ENCODE measurements around the gene GLIPR1L1. TPM values are rescaled to one million over a fixed set of nuclear protein-coding genes. Genes with fewer than 3 reads are reported as not detected.
A peak's percentile ranks its signal among the peaks of the same experiment; 100 is the strongest.

Gene GLIPR1L1
- total RNA-seq, 3 donors from 2014 or later (not counting 1 experiment from before 2014, with no cell fraction given): not detected

DNA sequence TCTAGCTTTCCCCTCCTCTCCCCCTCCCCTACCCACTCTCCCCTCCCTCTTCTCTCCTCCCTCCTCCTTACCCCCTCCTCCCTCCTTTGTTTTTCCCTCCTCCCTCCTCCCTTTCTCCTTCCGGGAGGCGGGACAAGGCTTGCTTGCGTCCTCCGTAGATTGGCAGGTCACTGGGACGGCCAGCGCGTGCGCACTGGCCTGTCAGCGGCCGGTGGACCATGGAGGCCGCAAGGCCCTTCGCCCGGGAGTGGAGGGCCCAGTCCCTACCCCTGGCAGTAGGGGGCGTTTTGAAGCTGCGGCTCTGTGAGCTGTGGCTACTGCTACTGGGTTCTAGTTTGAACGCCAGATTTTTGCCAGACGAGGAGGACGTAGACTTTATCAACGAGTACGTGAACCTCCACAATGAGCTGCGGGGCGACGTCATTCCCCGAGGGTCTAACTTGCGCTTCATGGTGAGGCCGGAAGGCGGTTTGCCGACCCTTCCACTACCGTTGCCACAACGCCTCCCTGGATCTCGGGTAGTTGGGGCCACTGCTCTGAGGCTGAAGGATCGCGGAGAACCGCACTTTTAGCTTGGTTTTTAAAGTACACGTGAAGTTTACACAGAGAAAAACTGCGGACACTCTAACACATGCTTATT is 56.5 kb downstream of the GLIPR1L1 start, which contains the start of gene GLIPR1L2:
Gene GLIPR1L2, plus strand, starts transcription at position 191 of the 640 bp plus-strand sequence. Its CDS starts 28 bp downstream, at position 219.
- H3K4me1 Mint-ChIP-seq: peaks cover 43 to 45% of the 10 kb centered on the region in 2 donors
- peak; percentile 79 to 95 for DNase-seq
- no peaks in the 10 kb centered on the region for H3K9me3 ChIP-seq (ENCODE audit: control insufficient read depth, insufficient read depth, low read length)
- no peaks in the 10 kb centered on the region for H3K36me3 ChIP-seq (ENCODE audit: control insufficient read depth, insufficient read depth, low read length)
- H3K27me3 ChIP-seq (ENCODE audit: control insufficient read depth, insufficient read depth, low read length): no peaks in the 10 kb centered on the region
- intact Hi-C loops (cut with micrococcal nuclease): loop anchor here (1.0 to 2.0 kb wide), 3 partner anchors 60 to 120 kb away; partner anchors contain the start of genes CAPS2, GLIPR1 and KRR1
- TF ChIP-seq, protein P1, sequence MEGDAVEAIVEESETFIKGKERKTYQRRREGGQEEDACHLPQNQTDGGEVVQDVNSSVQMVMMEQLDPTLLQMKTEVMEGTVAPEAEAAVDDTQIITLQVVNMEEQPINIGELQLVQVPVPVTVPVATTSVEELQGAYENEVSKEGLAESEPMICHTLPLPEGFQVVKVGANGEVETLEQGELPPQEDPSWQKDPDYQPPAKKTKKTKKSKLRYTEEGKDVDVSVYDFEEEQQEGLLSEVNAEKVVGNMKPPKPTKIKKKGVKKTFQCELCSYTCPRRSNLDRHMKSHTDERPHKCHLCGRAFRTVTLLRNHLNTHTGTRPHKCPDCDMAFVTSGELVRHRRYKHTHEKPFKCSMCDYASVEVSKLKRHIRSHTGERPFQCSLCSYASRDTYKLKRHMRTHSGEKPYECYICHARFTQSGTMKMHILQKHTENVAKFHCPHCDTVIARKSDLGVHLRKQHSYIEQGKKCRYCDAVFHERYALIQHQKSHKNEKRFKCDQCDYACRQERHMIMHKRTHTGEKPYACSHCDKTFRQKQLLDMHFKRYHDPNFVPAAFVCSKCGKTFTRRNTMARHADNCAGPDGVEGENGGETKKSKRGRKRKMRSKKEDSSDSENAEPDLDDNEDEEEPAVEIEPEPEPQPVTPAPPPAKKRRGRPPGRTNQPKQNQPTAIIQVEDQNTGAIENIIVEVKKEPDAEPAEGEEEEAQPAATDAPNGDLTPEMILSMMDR (IDR thresholded peaks at IDR 0.05): peak; percentile 69
- 16% methylated on average over 36 of the region's 36 CpGs for WGBS (ENCODE audit: insufficient coverage)
- ATAC-seq: peak; percentile 91 to 97 (median 96)
- peak within 1 kb of the TSS; percentile 70 for H3K4me3 ChIP-seq (ENCODE audit: low read length)
- H3K27me3 Mint-ChIP-seq (ENCODE audit: low read depth in 2 of 2): peaks cover 0 to 3% of the 10 kb centered on the region in 2 donors
- H3K4me3 Mint-ChIP-seq: peak within 1 kb of the TSS; percentile 92
- H3K27ac ChIP-seq (ENCODE audit: low read length): peak within 1 kb of the TSS; percentile 87
- H3K9me3 Mint-ChIP-seq: no peaks in the 10 kb centered on the region
- H3K27ac Mint-ChIP-seq: peak within 1 kb of the TSS; percentile 92 to 94
- H3K36me3 Mint-ChIP-seq: no peaks in the 10 kb centered on the region
- peaks cover 4% of the 10 kb centered on the region for H3K4me1 ChIP-seq (ENCODE audit: control insufficient read depth, insufficient read depth, low read length)

DNA sequence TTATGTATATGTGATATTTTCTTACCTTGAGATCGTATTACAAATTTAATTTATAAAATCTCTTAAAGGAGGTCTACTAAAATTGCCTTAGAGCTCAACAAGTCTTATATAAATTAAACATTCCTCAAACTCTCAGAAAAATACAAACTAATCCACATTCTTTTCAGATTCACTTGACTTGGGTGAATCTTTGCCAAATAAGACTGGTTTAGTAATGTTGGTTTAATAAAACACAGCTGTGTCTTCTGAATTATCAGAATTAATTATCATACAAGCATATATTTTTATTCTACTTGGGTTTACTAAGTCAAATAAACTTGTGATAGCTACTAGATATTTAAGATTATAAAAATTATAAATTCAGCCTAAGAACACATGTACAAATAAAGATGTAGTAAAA is 69.8 kb downstream of the GLIPR1L1 start:
- H3K27ac Mint-ChIP-seq: no peak overlapping the region

DNA sequence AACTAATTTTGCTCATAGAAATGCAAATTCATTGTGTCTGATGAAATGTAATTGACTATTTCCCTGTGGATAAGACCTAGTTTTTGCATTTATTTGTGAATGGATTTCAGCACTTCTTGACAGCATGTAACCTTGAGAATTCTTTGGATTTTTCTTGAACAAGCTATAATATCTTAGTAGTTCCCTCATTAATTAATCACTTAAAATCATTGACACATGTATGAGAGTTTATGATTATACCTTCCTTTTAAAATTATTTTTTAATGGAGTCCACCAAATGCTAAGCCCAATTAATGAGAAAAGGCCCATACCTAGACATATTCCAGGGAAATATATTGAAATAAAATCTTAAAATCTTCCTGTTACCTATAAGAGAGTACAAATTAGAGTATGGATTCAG is 73.2 kb downstream of the GLIPR1L1 start:
- no peaks in the 10 kb centered on the region for H3K27me3 ChIP-seq (ENCODE audit: control insufficient read depth, insufficient read depth, low read length)
- H3K4me3 Mint-ChIP-seq: no peak overlapping the region
- peaks cover 0 to 3% of the 10 kb centered on the region in 2 donors for H3K27me3 Mint-ChIP-seq (ENCODE audit: low read depth in 2 of 2)
- DNase-seq (no peak), ATAC-seq (no peak)
- H3K27ac ChIP-seq (ENCODE audit: low read length): no peak overlapping the region
- no peak overlapping the region for H3K27ac Mint-ChIP-seq
- intact Hi-C loops (cut with micrococcal nuclease): no loop called here
- no peaks in the 10 kb centered on the region for H3K4me1 ChIP-seq (ENCODE audit: control insufficient read depth, insufficient read depth, low read length)
- TF ChIP-seq, protein P1 (IDR thresholded peaks at IDR 0.05): no peak
- no peaks in the 10 kb centered on the region for H3K9me3 ChIP-seq (ENCODE audit: control insufficient read depth, insufficient read depth, low read length)
- H3K4me1 Mint-ChIP-seq: no peaks in the 10 kb centered on the region
- H3K9me3 Mint-ChIP-seq: no peaks in the 10 kb centered on the region
- H3K36me3 Mint-ChIP-seq: no peaks in the 10 kb centered on the region
- no peak overlapping the region for H3K4me3 ChIP-seq (ENCODE audit: low read length)
- H3K36me3 ChIP-seq (ENCODE audit: control insufficient read depth, insufficient read depth, low read length): no peaks in the 10 kb centered on the region

More for the DNA sequence above, 69.8 kb downstream of the GLIPR1L1 start:
- no peak for ATAC-seq
- Mint-ChIP-seq H3K27me3 (ENCODE audit: low read depth in 2 of 2) (peaks cover 0 to 6% of the 10 kb centered on the region in 2 donors), H3K4me3 (no peak overlapping the region), H3K9me3 (no peaks in the 10 kb centered on the region), H3K4me1 (no peaks in the 10 kb centered on the region), H3K36me3 (no peaks in the 10 kb centered on the region)
- Histone ChIP-seq H3K4me1 (ENCODE audit: control insufficient read depth, insufficient read depth, low read length) (no peaks in the 10 kb centered on the region), H3K27ac (ENCODE audit: low read length) (no peak overlapping the region), H3K36me3 (ENCODE audit: control insufficient read depth, insufficient read depth, low read length) (no peaks in the 10 kb centered on the region), H3K27me3 (ENCODE audit: control insufficient read depth, insufficient read depth, low read length) (no peaks in the 10 kb centered on the region), H3K4me3 (ENCODE audit: low read length) (no peak overlapping the region), H3K9me3 (ENCODE audit: control insufficient read depth, insufficient read depth, low read length) (no peaks in the 10 kb centered on the region)
- DNase-seq: no peak
- no CpG with 5 or more reads among the region's 1 CpG for WGBS (ENCODE audit: insufficient coverage)
- intact Hi-C loops (cut with micrococcal nuclease): no loop called here
- TF ChIP-seq, protein P1 (IDR thresholded peaks at IDR 0.05): no peak
